Measurements from ENCODE around the gene BPI. TPM values are rescaled to one million over a fixed set of nuclear protein-coding genes. Genes with fewer than 3 reads are reported as not detected.

BPI gene
- total RNA-seq, 1 experiment from 2014 or later: not detected

GRCh38 chr20:38325905-38326304 lies 21.9 kb downstream of the BPI start:
- H2BK5ac ChIP-seq (ENCODE audit: insufficient read length, low read length): no peak overlapping the region
- no peak overlapping the region for H4K91ac ChIP-seq (ENCODE audit: insufficient read length, low read depth, low read length)
- no peak overlapping the region for H2AK5ac ChIP-seq (ENCODE audit: insufficient read length, low read length)
- H3K4me2 ChIP-seq (ENCODE audit: insufficient read depth, insufficient read length, low read length): no peak overlapping the region
- Mint-ChIP-seq H3K9me3 (no peaks in the 10 kb centered on the region), H3K4me1 (peaks cover 0 to 3% of the 10 kb centered on the region in 2 experiments; a peak in 1 of 4 replicates), H3K27ac (no peak overlapping the region), H3K4me3 (no peak overlapping the region), H3K36me3 (ENCODE audit: insufficient read depth in 1 of 3, low read depth in 3 of 3) (no peaks in the 10 kb centered on the region), H3K27me3 (ENCODE audit: low read depth) (peaks cover 12% of the 10 kb centered on the region)
- H2BK20ac ChIP-seq (ENCODE audit: low read depth, low read length, poor library complexity, severe bottlenecking): no peak overlapping the region
- no peak overlapping the region for H3K56ac ChIP-seq (ENCODE audit: insufficient read length, low read depth, low read length)
- no peaks in the 10 kb centered on the region; the same call in 1 of the 2 replicates for H3K79me2 ChIP-seq (ENCODE audit: insufficient read depth, low read length)
- no peak overlapping the region for H3K18ac ChIP-seq (ENCODE audit: insufficient read length, low read depth, low read length)
- no peaks in the 10 kb centered on the region for H3K9me3 ChIP-seq (ENCODE audit: control insufficient read depth, low read depth, low read length)
- H3K23ac ChIP-seq (ENCODE audit: insufficient read length, low read depth, low read length): no peak overlapping the region
- H3K79me1 ChIP-seq (ENCODE audit: insufficient read depth, low read depth, low read length, poor library complexity, severe bottlenecking): no peaks in the 10 kb centered on the region
- no peak overlapping the region for H3K14ac ChIP-seq (ENCODE audit: insufficient read depth, low read length)
- H3K27me3 ChIP-seq (ENCODE audit: insufficient read depth, low read length): no peaks in the 10 kb centered on the region
- no peaks in the 10 kb centered on the region for H3K23me2 ChIP-seq (ENCODE audit: insufficient read length, low read depth, low read length, poor library complexity, severe bottlenecking)
- no peak overlapping the region for H2BK120ac ChIP-seq (ENCODE audit: low read depth, low read length, poor library complexity, severe bottlenecking)
- DNase-seq: no peak
- H2BK12ac ChIP-seq (ENCODE audit: insufficient read length, low read depth, low read length): no peak overlapping the region
- no peak overlapping the region for H3K27ac ChIP-seq (ENCODE audit: insufficient read length, low read depth, low read length)
- H4K8ac ChIP-seq (replicated peaks; ENCODE audit: insufficient read length, low read depth, low read length): no peak overlapping the region
- H4K20me1 ChIP-seq (ENCODE audit: control insufficient read depth, insufficient read depth, insufficient read length): no peaks in the 10 kb centered on the region
- no peak overlapping the region for H2AFZ ChIP-seq (ENCODE audit: low read length)
- H3T11ph ChIP-seq (ENCODE audit: low read length): no peak overlapping the region
- no peak overlapping the region for H4K5ac ChIP-seq (ENCODE audit: insufficient read length, low read depth, low read length)
- no peak overlapping the region for H3K4ac ChIP-seq (ENCODE audit: low read depth, low read length)
- H3K9ac ChIP-seq (ENCODE audit: extremely low read depth, insufficient read length, low read length): no peak overlapping the region
- no peak overlapping the region for H2BK15ac ChIP-seq (ENCODE audit: low read depth, low read length)
- H3K4me1 ChIP-seq (ENCODE audit: insufficient read depth, low read length): no peaks in the 10 kb centered on the region
- TF ChIP-seq CTCF (conservative IDR thresholded peaks at IDR 0.05): no peak
- no CpG with 5 or more reads among the region's 3 CpGs for WGBS (ENCODE audit: extremely low coverage, insufficient read length, low lambda C conversion rate)
